CD14-positive monocyte (primary cell): Measurements from ENCODE around the gene C16orf82. TPM values are rescaled to one million over a fixed set of nuclear protein-coding genes. Genes with fewer than 3 reads are reported as not detected.

Experiments used
- DNase-seq, 3 donors: peaks; one replicate each; pipeline ENCODE4 v3.0.0-alpha.2; 2011 to 2022
- H2AFZ ChIP-seq: 2 replicates; pipeline ENCODE4 v1.6.0; 2012; ENCODE audit warnings: mild to moderate bottlenecking, low read depth, low read length, inconsistent platforms; ENCODE audit not compliant: insufficient read depth, poor library complexity, severe bottlenecking
- H3K27ac ChIP-seq, 2 donors: 1 replicate in 1 of 2; 2 replicates in 1 of 2; pipeline ENCODE4 v1.5.1; 2012 to 2013; ENCODE audit warnings: low read length in 2 of 2, control low read depth in 1 of 2, inconsistent platforms in 1 of 2, low read depth in 1 of 2, mild to moderate bottlenecking in 1 of 2
- H3K27me3 ChIP-seq, 2 donors: one replicate each; pipeline versions ENCODE4 v1.6.0 to v1.6.1; 2011 to 2013; ENCODE audit warnings: low read length in 2 of 2; ENCODE audit not compliant: control insufficient read depth in 2 of 2, insufficient read depth in 2 of 2
- H3K36me3 ChIP-seq, 2 donors: replicated peaks in 1 of 2; 1 replicate in 1 of 2; 2 replicates in 1 of 2; pipeline versions ENCODE4 v1.5.1 to v1.6.1; 2012 to 2013; ENCODE audit warnings: low read length in 2 of 2, control low read depth in 1 of 2, inconsistent platforms in 1 of 2, mild to moderate bottlenecking in 1 of 2; ENCODE audit not compliant: insufficient read depth in 2 of 2, control insufficient read depth in 1 of 2
- H3K4me1 ChIP-seq, 2 donors: 1 replicate in 1 of 2; 2 replicates in 1 of 2; pipeline versions ENCODE4 v1.5.1 to v1.6.1; 2012 to 2013; ENCODE audit warnings: low read length in 2 of 2, control low read depth in 1 of 2, inconsistent platforms in 1 of 2, mild to moderate bottlenecking in 1 of 2, moderate library complexity in 1 of 2; ENCODE audit not compliant: insufficient read depth in 2 of 2, control insufficient read depth in 1 of 2
- H3K4me2 ChIP-seq: replicated peaks from 2 replicates; pipeline ENCODE3; 2012; ENCODE audit warnings: low read length, moderate library complexity, mild to moderate bottlenecking; ENCODE audit not compliant: poor library complexity, severe bottlenecking; ENCODE audit errors: extremely low read depth
- H3K4me3 ChIP-seq, 3 experiments: fragments of 200-600 bp in 1 of 3; sonication (generic) in 1 of 3; replicated peaks in 1 of 3; 1 replicate in 2 of 3; 2 replicates in 1 of 3; pipeline ENCODE4 v1.5.1; 2011 to 2013; ENCODE audit warnings: low read length in 3 of 3, mild to moderate bottlenecking in 3 of 3, control low read depth in 2 of 3, low read depth in 2 of 3, inconsistent platforms in 1 of 3, moderate library complexity in 1 of 3
- H3K79me2 ChIP-seq: 2 replicates; pipeline ENCODE4 v1.6.0; 2012; ENCODE audit warnings: mild to moderate bottlenecking, control low read depth, inconsistent platforms, low read length, moderate library complexity; ENCODE audit not compliant: insufficient read depth
- H3K9ac ChIP-seq: 2 replicates; pipeline ENCODE4 v1.6.0; 2017; ENCODE audit warnings: low read length, mild to moderate bottlenecking; ENCODE audit not compliant: insufficient read depth, poor library complexity, severe bottlenecking
- H3K9me3 ChIP-seq, 2 donors: replicated peaks in 1 of 2; 1 replicate in 1 of 2; 2 replicates in 1 of 2; pipeline versions ENCODE4 v1.5.1 to v1.6.1; 2012 to 2013; ENCODE audit warnings: low read length in 2 of 2, control low read depth in 1 of 2; ENCODE audit not compliant: control insufficient read depth in 1 of 2, insufficient read depth in 1 of 2
- H4K20me1 ChIP-seq: 2 replicates; pipeline ENCODE4 v1.6.0; 2012; ENCODE audit warnings: mild to moderate bottlenecking, low read length, control low read depth, moderate library complexity; ENCODE audit not compliant: insufficient read depth
- H3K27ac Mint-ChIP-seq, 7 donors: one replicate each; pipeline ENCODE4 v1.8.0; 2020; ENCODE audit warnings: mild to moderate bottlenecking in 7 of 7, mixed read lengths in 7 of 7, moderate library complexity in 6 of 7, inconsistent platforms in 2 of 7
- H3K27me3 Mint-ChIP-seq, 3 donors: one replicate each; pipeline ENCODE4 v1.8.0; 2021 to 2022; ENCODE audit warnings: low read depth in 3 of 3, mild to moderate bottlenecking in 3 of 3, mixed read lengths in 3 of 3, moderate library complexity in 3 of 3, inconsistent platforms in 1 of 3
- H3K36me3 Mint-ChIP-seq, 2 donors: one replicate each; pipeline ENCODE4 v1.8.0; 2020; ENCODE audit warnings: mixed read lengths in 2 of 2, inconsistent platforms in 1 of 2, mild to moderate bottlenecking in 1 of 2
- H3K4me1 Mint-ChIP-seq: one replicate; pipeline ENCODE4 v1.8.0; 2020; ENCODE audit warnings: mild to moderate bottlenecking, mixed read lengths
- H3K4me3 Mint-ChIP-seq, 2 donors: one replicate each; pipeline ENCODE4 v1.8.0; 2020; ENCODE audit warnings: mild to moderate bottlenecking in 2 of 2, mixed read lengths in 2 of 2, moderate library complexity in 1 of 2
- H3K9me3 Mint-ChIP-seq, 7 donors: one replicate each; pipeline ENCODE4 v1.8.0; 2020 to 2022; ENCODE audit warnings: mixed read lengths in 7 of 7, mild to moderate bottlenecking in 6 of 7, moderate library complexity in 6 of 7, inconsistent platforms in 2 of 7
- CTCF ChIP-seq: fragments of 200-600 bp; IDR thresholded peaks from one replicate; pipeline ENCODE4 v1.8.0; 2022; ENCODE audit warnings: antibody characterized with exemption, mild to moderate bottlenecking
- WGBS: methylation state at CpG from one replicate; pipeline ENCODE4 v1.1.5; 2013; ENCODE audit warnings: missing lambda C conversion rate; ENCODE audit not compliant: insufficient coverage; 5-methylcytosine and 5-hydroxymethylcytosine counted together
- intact Hi-C, 2 donors: fragments of 100-400 bp; cut with micrococcal nuclease; formaldehyde crosslinking; loops; one replicate each; pipeline versions ENCODE4 v1.15.0 to v1.15.1; 2023
- polyA plus RNA-seq, 3 donors: library from polyadenylated mRNA; depleted of rRNA in 1 of 3; unstranded in 2 of 3; stranded (reverse) in 1 of 3; fragments of 300-500 nt in 2 of 3; fragments of >200 nt in 1 of 3; fragmentation: Illumina TruSeq in 2 of 3; gene quantifications; 1 replicate in 2 of 3; 2 replicates in 1 of 3; pipeline ENCODE4 v1.2.3, GENCODE V29; 2012 to 2021

C16orf82 gene
- polyA plus RNA-seq, 3 donors = not detected

- no peak for TF ChIP-seq CTCF
- H3K4me1 ChIP-seq = no peaks in the 10 kb centered on the region
- no peak overlapping the region for H3K27ac ChIP-seq
- no peak overlapping the region for H2AFZ ChIP-seq
- intact Hi-C loops = no loop called here
- H3K79me2 ChIP-seq = no peaks in the 10 kb centered on the region
- no peak overlapping the region for H3K4me3 ChIP-seq
- no peaks in the 10 kb centered on the region for H4K20me1 ChIP-seq
- Mint-ChIP-seq H3K36me3 (no peaks in the 10 kb centered on the region), H3K9me3 (peaks cover 0 to 3% (median 1%) of the 10 kb centered on the region in 7 donors), H3K4me3 (no peak overlapping the region), H3K27ac (no peak overlapping the region), H3K4me1 (no peaks in the 10 kb centered on the region), H3K27me3 (peaks cover 0 to 2% (median 0%) of the 10 kb centered on the region in 3 donors)
- H3K27me3 ChIP-seq = no peaks in the 10 kb centered on the region
- no peaks in the 10 kb centered on the region for H3K36me3 ChIP-seq
- WGBS = 81% methylated on average over 7 of the region's 7 CpGs
- H3K9ac ChIP-seq = no peak overlapping the region
- H3K9me3 ChIP-seq = no peaks in the 10 kb centered on the region
- no peak overlapping the region for H3K4me2 ChIP-seq
- DNase-seq = no peak
These were observed 38.8 kb upstream of the C16orf82 start for GRCh38 chr16:27027971-27028370.

GRCh38 chr16:27028591-27029110 is 38.1 kb upstream of the C16orf82 start:
- no peaks in the 10 kb centered on the region for H3K4me1 Mint-ChIP-seq
- H3K27ac Mint-ChIP-seq = no peak overlapping the region
- H3K36me3 Mint-ChIP-seq = no peaks in the 10 kb centered on the region
- no peak overlapping the region for H3K4me3 Mint-ChIP-seq
- Histone ChIP-seq H3K27me3 (no peaks in the 10 kb centered on the region), H3K79me2 (no peaks in the 10 kb centered on the region), H3K4me1 (no peaks in the 10 kb centered on the region), H4K20me1 (no peaks in the 10 kb centered on the region), H3K9me3 (no peaks in the 10 kb centered on the region), H3K4me3 (no peak overlapping the region), H3K36me3 (no peaks in the 10 kb centered on the region), H3K4me2 (no peak overlapping the region), H3K27ac (no peak overlapping the region), H3K9ac (no peak overlapping the region), H2AFZ (no peak overlapping the region)
- H3K27me3 Mint-ChIP-seq = peaks cover 0 to 2% (median 0%) of the 10 kb centered on the region in 3 donors
- peaks cover 0 to 6% (median 0%) of the 10 kb centered on the region in 7 donors for H3K9me3 Mint-ChIP-seq
- intact Hi-C loops = no loop called here
- TF ChIP-seq CTCF = no peak
- no peak for DNase-seq
- WGBS = 100% methylated on average over 1 of the region's 7 CpGs
